Activated CD4-positive, alpha-beta memory T cell treated with anti-CD3 and anti-CD28 coated beads, Interleukin-2, amount 10 ng/mL, durations not matched to agents 7 days and 5 days (primary cell): ENCODE measurements around the gene KRT77. TPM values are rescaled to one million over a fixed set of nuclear protein-coding genes. Genes with fewer than 3 reads are reported as not detected.
"Not testable (repeated sequence)": the region's sequence is repeated elsewhere in the genome, so short reads cannot be mapped to it uniquely, and the experiment has no call there.

Experiments used
- CTCF ChIA-PET: fragments of 350-600 bp; sonication (Branson Sonifier 250); formaldehyde crosslinking; loops from one replicate; lab custom pipeline; 2021; ENCODE audit warnings: antibody characterized with exemption, inconsistent platforms; lab: Charles Lee
- POLR2A ChIA-PET: fragments of 350-600 bp; sonication (Branson Sonifier 250); formaldehyde crosslinking; loops from one replicate; lab custom pipeline; 2021; ENCODE audit warnings: antibody characterized with exemption; lab: Charles Lee
- DNase-seq: peaks from one replicate; pipeline ENCODE4 v3.0.0-alpha.2; 2020
- H3K27ac Mint-ChIP-seq: one replicate; pipeline ENCODE4 v1.8.0; 2021; ENCODE audit warnings: mild to moderate bottlenecking, mixed read lengths
- H3K27me3 Mint-ChIP-seq: one replicate; pipeline ENCODE4 v1.8.0; 2021; ENCODE audit warnings: mixed read lengths
- H3K36me3 Mint-ChIP-seq: one replicate; pipeline ENCODE4 v1.8.0; 2021; ENCODE audit warnings: low read depth, mixed read lengths
- H3K4me1 Mint-ChIP-seq: one replicate; pipeline ENCODE4 v1.8.0; 2021; ENCODE audit warnings: mixed read lengths
- H3K4me3 Mint-ChIP-seq: one replicate; pipeline ENCODE4 v1.8.0; 2021; ENCODE audit warnings: mild to moderate bottlenecking, mixed read lengths
- H3K9me3 Mint-ChIP-seq: one replicate; pipeline ENCODE4 v1.8.0; 2021; ENCODE audit warnings: mixed read lengths
- total RNA-seq, 2 experiments: library from RNA; stranded (reverse); gene quantifications; one replicate each; pipeline ENCODE4 v1.2.3, GENCODE V29; 2021

The KRT77 gene
- total RNA-seq, 2 experiments from 2014 or later, result not detected

DNA sequence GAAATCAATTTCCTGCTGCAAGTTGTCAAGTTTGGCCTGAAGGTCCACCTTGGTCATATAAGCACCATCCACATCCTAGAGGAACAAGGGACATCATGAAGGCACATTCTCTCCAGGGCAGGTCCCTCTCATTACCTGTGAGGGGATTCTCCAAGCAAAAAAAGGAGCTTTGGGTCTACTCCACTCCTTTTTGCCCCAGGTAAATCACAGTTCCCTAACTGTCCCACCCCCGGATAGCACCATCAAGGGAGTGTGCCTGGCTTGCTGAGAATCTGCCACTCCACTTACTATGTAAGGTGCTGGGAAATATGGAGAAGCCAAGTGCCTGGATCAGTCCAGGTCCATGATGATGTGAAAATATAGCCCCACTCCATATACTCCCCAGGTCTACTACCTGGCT lies 25.7 kb downstream of the KRT77 start:
- ChIA-PET POLR2A (no interaction called here), CTCF (interaction anchor here (1.0 kb wide), 1 partner anchor 196 kb away, joined by 3 read pairs; no protein-coding TSS in a partner anchor)
- no peaks in the 10 kb centered on the region for H3K36me3 Mint-ChIP-seq
- peaks cover 28% of the 10 kb centered on the region for H3K27me3 Mint-ChIP-seq
- no peaks in the 10 kb centered on the region for H3K9me3 Mint-ChIP-seq
- peaks cover 10% of the 10 kb centered on the region for H3K4me1 Mint-ChIP-seq
- no peak overlapping the region for H3K4me3 Mint-ChIP-seq
- H3K27ac Mint-ChIP-seq, result no peak overlapping the region
- no peak for DNase-seq

DNA sequence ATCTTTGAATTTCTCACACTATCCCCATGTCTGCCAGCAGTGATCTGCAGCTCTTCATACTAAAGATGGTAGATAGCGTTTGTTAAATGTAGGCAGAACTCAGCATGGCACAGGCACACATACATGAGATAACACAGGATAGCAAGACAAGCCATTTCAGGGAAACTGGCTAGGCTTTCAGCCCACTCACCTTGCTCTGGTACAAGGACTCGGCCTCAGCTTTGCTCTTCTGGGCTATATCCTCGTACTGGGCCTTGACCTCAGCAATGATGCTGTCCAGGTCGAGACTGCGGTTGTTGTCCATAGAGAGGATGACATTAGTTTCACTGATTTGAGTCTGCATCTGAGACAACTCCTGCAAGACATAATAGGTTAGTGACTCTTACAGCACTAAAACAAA lies 26.2 kb downstream of the KRT77 start:
- no peaks in the 10 kb centered on the region for H3K36me3 Mint-ChIP-seq
- ChIA-PET POLR2A (no interaction called here), CTCF (interaction anchor here (1.0 kb wide), 1 partner anchor 197 kb away, joined by 3 read pairs; no protein-coding TSS in a partner anchor)
- peaks cover 26% of the 10 kb centered on the region for H3K27me3 Mint-ChIP-seq
- no peak overlapping the region for H3K27ac Mint-ChIP-seq
- peaks cover 10% of the 10 kb centered on the region for H3K4me1 Mint-ChIP-seq
- DNase-seq, result no peak
- H3K4me3 Mint-ChIP-seq, result no peak overlapping the region
- H3K9me3 Mint-ChIP-seq, result no peaks in the 10 kb centered on the region

DNA sequence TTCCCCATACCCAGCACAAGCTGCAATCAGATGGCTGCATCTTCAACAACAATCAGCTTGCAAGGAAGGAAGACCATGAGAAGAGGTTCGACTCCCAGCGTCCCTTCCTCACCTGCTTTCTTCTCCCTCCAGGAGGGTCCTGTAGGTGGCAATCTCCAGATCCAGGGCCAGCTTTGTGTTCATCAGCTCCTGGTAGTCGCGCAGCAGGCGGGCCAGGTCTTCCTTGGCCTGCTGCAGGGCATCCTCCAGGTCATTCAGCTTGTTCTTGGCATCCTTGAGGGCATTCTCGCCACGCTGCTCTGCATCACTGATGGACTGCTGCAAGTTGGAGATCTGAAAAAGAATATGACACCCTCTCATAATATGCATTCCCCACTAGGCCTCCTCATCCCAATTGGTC lies 27.2 kb downstream of the KRT77 start:
- Mint-ChIP-seq H3K4me1 (peaks cover 3% of the 10 kb centered on the region), H3K4me3 (no peak overlapping the region), H3K27me3 (peaks cover 24% of the 10 kb centered on the region), H3K27ac (no peak overlapping the region), H3K36me3 (no peaks in the 10 kb centered on the region), H3K9me3 (no peaks in the 10 kb centered on the region)
- ChIA-PET POLR2A (no interaction called here), CTCF (no interaction called here)
- no peak for DNase-seq

DNA sequence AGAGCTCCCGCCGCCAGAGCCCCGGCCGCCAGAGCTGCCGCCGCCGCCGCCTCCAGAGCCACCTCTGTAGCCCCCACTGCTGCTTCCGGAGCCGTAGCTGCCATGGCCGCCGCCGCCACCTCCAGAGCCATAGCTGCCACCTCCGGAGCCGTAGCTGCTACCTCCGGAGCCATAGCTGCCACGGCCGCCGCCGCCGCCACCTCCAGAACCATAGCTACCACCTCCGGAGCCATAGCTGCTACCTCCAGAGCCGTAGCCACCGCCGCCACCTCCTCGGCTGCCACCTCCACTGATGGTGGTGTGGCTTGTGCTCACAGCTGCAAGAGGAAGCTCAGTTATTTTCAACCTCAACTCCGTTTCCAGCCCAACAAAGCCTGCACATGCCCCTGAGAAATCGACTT lies 28.0 kb downstream of the KRT77 start:
- no peak for DNase-seq
- Mint-ChIP-seq H3K4me3 (no peak overlapping the region), H3K27ac (no peak overlapping the region), H3K27me3 (peaks cover 22% of the 10 kb centered on the region), H3K9me3 (no peaks in the 10 kb centered on the region), H3K4me1 (no peaks in the 10 kb centered on the region), H3K36me3 (no peaks in the 10 kb centered on the region)
- POLR2A ChIA-PET, result interaction anchor here (0.7 kb wide), 1 partner anchor 12 kb away, joined by 3 read pairs; no protein-coding TSS in a partner anchor
- CTCF ChIA-PET, result interaction anchor here (1.4 kb wide), 1 partner anchor 210 kb away, joined by 3 read pairs; no protein-coding TSS in a partner anchor

DNA sequence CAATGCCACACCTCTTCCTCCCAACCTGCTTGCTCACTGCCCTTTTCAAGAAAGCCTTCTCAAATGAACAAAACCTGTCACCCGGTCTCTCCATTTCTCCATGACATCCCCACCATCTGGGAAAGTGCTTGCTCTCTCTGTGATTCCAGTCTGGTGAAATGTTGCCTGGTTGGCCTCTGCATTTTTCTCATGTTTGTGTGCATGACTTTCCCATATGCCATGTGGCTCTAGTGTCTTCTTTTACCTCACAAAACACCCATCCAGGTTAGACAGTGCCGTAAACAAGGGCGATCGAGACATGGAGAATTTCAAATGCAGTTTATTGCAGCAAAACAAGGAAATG lies 28.9 kb downstream of the KRT77 start:
- ChIA-PET POLR2A (no interaction called here), CTCF (interaction anchor here (1.4 kb wide), 1 partner anchor 211 kb away, joined by 3 read pairs; no protein-coding TSS in a partner anchor)
- no peak for DNase-seq
- Mint-ChIP-seq H3K4me3 (no peak overlapping the region), H3K27ac (no peak overlapping the region), H3K36me3 (no peaks in the 10 kb centered on the region), H3K9me3 (no peaks in the 10 kb centered on the region), H3K27me3 (peaks cover 22% of the 10 kb centered on the region), H3K4me1 (no peaks in the 10 kb centered on the region)

DNA sequence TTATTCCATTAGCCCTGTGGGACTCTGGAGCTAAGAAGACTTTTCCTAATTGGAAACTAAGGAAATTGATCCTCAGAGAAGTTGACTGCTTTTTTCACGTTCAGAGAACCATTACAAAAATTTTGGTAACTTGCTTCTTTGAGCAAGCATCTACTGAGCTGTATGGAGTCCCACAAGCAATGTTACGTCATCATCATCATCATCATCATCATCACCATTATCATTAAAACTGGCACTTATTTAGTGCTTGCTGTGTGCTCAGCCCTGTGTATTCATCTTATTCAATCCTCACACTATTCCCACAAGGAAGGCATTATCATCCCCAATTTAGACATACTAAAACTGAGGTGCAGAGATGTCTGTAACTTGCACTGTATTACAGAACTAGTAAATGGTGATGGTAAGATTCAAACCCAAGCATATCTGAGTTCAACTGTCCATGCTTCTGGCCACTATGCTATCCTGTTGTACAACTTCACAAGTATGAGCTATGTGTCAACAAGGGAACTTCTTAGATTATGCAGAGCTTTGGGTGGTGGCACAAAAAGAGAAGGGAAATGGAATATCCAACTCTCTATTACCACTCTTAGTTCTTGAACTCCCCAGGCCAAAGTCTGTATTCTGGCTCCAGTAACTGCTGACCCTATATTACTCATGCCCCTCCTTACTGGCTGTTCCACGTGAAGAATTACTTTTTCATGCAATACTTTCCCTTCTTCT lies 29.5 kb downstream of the KRT77 start:
- no peak overlapping the region for H3K4me3 Mint-ChIP-seq
- CTCF ChIA-PET, result interaction anchor here (1.4 kb wide), 1 partner anchor 212 kb away, joined by 3 read pairs; no protein-coding TSS in a partner anchor
- no peak for DNase-seq
- POLR2A ChIA-PET, result no interaction called here
- peaks cover 19% of the 10 kb centered on the region for H3K27me3 Mint-ChIP-seq
- no peak overlapping the region for H3K27ac Mint-ChIP-seq
- no peaks in the 10 kb centered on the region for H3K9me3 Mint-ChIP-seq
- no peaks in the 10 kb centered on the region for H3K4me1 Mint-ChIP-seq
- H3K36me3 Mint-ChIP-seq, result no peaks in the 10 kb centered on the region

DNA sequence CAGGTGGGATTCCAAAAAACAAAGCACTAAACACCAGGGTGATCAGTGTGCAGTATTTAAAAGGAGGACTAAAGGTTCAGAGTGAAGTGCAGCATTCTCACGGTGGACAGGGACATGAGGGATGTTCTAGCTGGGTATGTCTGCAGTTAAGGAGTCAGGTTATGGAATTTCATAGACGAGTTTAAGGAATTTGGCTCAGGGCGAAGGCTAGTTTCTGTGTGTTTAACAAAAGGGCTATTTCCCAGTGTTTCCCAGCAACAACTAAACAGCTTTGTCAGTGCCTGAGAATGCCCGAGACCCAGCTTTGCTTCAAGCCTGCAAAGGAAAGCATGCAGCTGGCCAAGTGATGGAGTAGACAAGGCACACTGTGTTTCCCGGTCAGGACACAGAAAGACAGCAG lies 30.1 kb downstream of the KRT77 start:
- Mint-ChIP-seq H3K4me3 (no peak overlapping the region), H3K27me3 (peaks cover 20% of the 10 kb centered on the region), H3K9me3 (no peaks in the 10 kb centered on the region), H3K27ac (no peak overlapping the region), H3K36me3 (no peaks in the 10 kb centered on the region), H3K4me1 (no peaks in the 10 kb centered on the region)
- DNase-seq, result no peak
- POLR2A ChIA-PET, result no interaction called here
- CTCF ChIA-PET, result no interaction called here

DNA sequence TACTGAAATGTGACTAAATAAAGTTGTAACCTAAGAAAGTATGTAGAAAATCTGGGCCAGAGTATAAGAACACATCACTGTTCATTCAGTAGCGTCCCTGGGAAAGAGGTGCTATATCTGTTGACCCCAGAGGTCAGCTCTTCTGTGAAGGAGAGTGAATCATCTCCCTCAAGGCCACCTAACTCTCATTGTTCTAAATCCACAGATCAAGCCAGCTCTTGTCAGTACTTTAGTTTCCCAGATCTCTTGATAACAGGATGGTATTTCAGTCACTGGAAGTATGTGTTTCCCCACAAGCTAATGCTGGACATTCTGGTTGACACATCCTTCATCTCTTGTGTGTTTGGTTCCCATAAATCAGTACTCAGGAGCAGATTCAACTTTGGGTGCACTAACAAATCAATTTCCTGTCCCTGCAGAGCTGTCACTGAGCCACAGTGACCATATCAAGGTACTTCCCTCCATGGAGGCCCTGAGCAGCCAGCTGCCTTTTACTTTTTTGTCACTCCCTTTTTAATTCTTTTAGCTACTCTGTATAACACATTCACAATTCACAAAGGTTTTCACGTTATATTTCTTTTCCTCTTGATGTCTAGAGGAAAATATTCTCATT lies 30.9 kb downstream of the KRT77 start:
- H3K36me3 Mint-ChIP-seq, result no peaks in the 10 kb centered on the region
- ChIA-PET CTCF (no interaction called here), POLR2A (no interaction called here)
- no peak overlapping the region for H3K27ac Mint-ChIP-seq
- H3K9me3 Mint-ChIP-seq, result no peaks in the 10 kb centered on the region
- H3K4me1 Mint-ChIP-seq, result no peaks in the 10 kb centered on the region
- no peak overlapping the region for H3K4me3 Mint-ChIP-seq
- H3K27me3 Mint-ChIP-seq, result peaks cover 17% of the 10 kb centered on the region
- DNase-seq, result no peak

DNA sequence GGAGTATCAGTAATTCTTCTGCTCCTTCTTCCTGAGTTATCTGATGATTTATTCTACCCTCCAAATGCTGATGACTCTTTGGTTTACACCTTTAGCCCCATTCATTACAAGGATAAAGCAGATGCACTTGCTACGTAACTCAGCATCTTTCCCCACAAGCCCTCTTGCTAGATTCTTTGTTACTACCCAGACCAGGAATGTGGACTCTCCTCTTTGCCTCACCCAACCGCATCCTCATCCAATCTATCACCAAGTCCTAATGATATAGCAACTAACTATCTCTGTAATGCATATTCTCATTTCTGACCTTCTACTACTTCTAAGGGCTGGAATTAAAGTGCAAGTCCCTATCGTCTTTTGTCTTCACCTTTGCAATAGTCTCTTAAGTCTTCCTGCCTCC lies 32.4 kb downstream of the KRT77 start:
- no peaks in the 10 kb centered on the region for H3K36me3 Mint-ChIP-seq
- no peak overlapping the region for H3K27ac Mint-ChIP-seq
- peaks cover 21% of the 10 kb centered on the region for H3K27me3 Mint-ChIP-seq
- CTCF ChIA-PET, result no interaction called here
- DNase-seq, result no peak
- POLR2A ChIA-PET, result no interaction called here
- no peaks in the 10 kb centered on the region for H3K9me3 Mint-ChIP-seq
- H3K4me3 Mint-ChIP-seq, result no peak overlapping the region
- H3K4me1 Mint-ChIP-seq, result no peaks in the 10 kb centered on the region

DNA sequence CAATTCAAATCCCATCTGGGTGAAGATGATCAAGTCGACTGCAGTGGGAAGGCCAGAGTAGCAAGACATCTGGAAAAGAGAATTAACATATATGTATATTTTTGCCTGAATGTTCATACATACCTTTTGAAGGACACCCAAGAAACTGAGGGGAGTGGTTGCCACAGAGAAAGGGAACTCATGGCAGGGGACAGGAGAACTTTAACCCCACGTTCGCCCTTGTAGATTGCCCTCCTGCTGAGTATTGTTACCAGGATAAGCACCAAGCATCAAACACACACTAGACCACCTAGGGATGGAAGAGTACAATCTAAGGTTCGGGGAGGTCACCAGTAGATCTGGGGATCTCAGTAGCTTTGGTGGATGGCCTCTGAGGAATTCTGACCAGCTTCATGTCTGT lies 32.8 kb downstream of the KRT77 start:
- Mint-ChIP-seq H3K27me3 (peaks cover 18% of the 10 kb centered on the region), H3K4me1 (no peaks in the 10 kb centered on the region), H3K4me3 (no peak overlapping the region), H3K36me3 (no peaks in the 10 kb centered on the region), H3K9me3 (no peaks in the 10 kb centered on the region), H3K27ac (no peak overlapping the region)
- POLR2A ChIA-PET, result no interaction called here
- CTCF ChIA-PET, result no interaction called here
- no peak for DNase-seq

DNA sequence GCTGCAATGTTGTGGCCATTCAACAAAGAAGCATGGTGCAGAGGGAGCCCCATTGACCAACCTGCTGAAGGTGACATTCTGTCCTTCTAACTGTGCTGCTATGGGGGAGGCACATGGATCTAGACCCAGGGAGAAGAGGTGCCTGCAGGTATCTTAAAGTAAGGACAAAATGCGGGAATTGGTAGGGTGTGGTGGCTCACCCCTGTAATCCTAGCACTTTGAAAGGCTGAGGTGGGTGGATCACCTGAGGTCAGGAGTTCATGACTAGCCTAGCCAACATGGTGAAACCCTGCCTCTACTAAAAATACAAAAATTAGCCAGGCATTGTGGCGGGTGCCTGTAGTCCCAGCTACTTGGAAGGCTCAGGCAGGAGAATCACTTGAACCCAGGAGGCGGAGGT lies 33.4 kb downstream of the KRT77 start:
- H3K36me3 Mint-ChIP-seq, H3K27ac Mint-ChIP-seq, CTCF ChIA-PET, H3K4me1 Mint-ChIP-seq, POLR2A ChIA-PET, H3K4me3 Mint-ChIP-seq, DNase-seq, H3K9me3 Mint-ChIP-seq: not testable (repeated sequence)
- peaks cover 18% of the 10 kb centered on the region for H3K27me3 Mint-ChIP-seq

DNA sequence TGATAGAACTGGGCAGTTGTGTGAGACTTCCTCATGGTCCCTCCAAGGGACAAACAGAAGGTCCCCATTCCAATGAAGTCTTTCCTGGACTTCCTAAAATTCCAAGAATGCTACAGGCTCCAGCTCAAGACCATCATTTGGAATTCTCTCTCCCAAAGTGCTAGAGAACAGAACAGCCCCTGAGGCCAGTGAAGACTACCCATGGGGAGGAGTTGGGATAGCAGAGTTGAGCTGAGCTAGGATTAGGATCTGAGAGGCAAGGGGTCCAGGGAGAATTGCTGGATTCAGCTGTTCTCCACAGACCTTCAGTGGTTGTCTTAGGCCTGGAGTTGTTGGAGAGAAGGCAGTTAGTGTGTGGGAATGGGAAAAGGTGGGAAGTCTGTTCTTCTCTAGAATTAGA lies 33.9 kb downstream of the KRT77 start:
- peaks cover 18% of the 10 kb centered on the region for H3K27me3 Mint-ChIP-seq
- no peak overlapping the region for H3K4me3 Mint-ChIP-seq
- H3K9me3 Mint-ChIP-seq, result no peaks in the 10 kb centered on the region
- H3K4me1 Mint-ChIP-seq, result no peaks in the 10 kb centered on the region
- ChIA-PET CTCF (no interaction called here), POLR2A (no interaction called here)
- H3K36me3 Mint-ChIP-seq, result no peaks in the 10 kb centered on the region
- H3K27ac Mint-ChIP-seq, result no peak overlapping the region
- no peak for DNase-seq

DNA sequence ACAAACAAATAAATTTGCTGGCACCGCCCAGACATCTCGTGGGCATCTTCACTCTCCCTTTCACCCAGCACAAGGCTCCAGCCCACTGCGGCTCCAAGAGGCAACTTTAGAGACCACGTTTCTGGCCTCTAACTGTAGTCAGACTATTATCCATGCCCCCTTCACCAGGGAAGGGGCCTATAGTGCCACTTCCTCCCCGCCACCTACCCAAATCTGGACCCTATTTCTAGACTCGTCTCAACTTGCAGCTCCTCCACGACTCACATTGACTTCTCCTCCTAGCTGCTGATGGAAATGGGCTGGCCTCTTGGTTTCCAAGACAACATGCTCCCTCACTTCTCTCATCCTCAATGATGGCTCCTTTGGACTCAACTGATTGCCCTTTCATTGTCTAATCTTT lies 35.4 kb downstream of the KRT77 start:
- Mint-ChIP-seq H3K27me3 (peaks cover 22% of the 10 kb centered on the region), H3K9me3 (no peaks in the 10 kb centered on the region), H3K4me3 (no peak overlapping the region), H3K4me1 (no peaks in the 10 kb centered on the region), H3K36me3 (no peaks in the 10 kb centered on the region), H3K27ac (no peak overlapping the region)
- no peak for DNase-seq
- POLR2A ChIA-PET, result interaction anchor here (0.8 kb wide), 1 partner anchor 153 kb away, joined by 3 read pairs; no protein-coding TSS in a partner anchor
- CTCF ChIA-PET, result no interaction called here

DNA sequence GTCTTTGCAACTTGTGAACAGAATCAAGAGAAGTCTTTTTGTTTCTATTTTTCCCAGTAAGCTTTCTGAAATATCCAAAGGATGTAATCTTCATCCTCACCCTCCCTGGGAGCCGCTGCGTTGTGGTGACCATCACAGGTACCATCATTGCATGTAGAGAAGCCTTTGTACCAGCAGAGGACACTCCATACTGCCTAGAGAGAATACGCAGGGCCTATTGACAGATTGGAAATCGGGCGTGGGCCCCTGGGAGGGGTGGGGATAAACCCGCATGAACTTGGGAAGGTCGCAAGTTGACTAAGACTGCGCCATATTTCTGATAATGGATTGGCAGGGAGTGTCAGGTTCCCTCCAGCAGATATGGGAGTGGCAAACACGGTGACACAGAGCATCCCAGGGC lies 35.8 kb downstream of the KRT77 start:
- Mint-ChIP-seq H3K4me3 (no peak overlapping the region), H3K27ac (no peak overlapping the region), H3K27me3 (peaks cover 22% of the 10 kb centered on the region), H3K9me3 (no peaks in the 10 kb centered on the region), H3K4me1 (peaks cover 2% of the 10 kb centered on the region), H3K36me3 (no peaks in the 10 kb centered on the region)
- ChIA-PET CTCF (no interaction called here), POLR2A (no interaction called here)
- no peak for DNase-seq
